Activated CD8-positive, alpha-beta memory T cell treated with anti-CD3 and anti-CD28 coated beads, Interleukin-2, amount 10 ng/mL, durations not matched to agents 7 days and 5 days (primary cell): ENCODE data around the gene ZCCHC2. TPM values are rescaled to one million over a fixed set of nuclear protein-coding genes. Genes with fewer than 3 reads are reported as not detected.

Experiments
- ATAC-seq: fragments of 150-1000 bp; cut with Tn5 transposase; one replicate; pipeline ENCODE4 v1.10.0; 2021; ENCODE audit warnings: moderate library complexity
- CTCF ChIA-PET: fragments of 350-600 bp; sonication (Branson Sonifier 250); formaldehyde crosslinking; loops from one replicate; lab custom pipeline; 2021; ENCODE audit warnings: antibody characterized with exemption; lab: Charles Lee
- DNase-seq: peaks from one replicate; pipeline ENCODE4 v3.0.0-alpha.2; 2020
- H3K27ac Mint-ChIP-seq: one replicate; pipeline ENCODE4 v1.8.0; 2021; ENCODE audit warnings: mild to moderate bottlenecking, mixed read lengths
- H3K27me3 Mint-ChIP-seq: one replicate; pipeline ENCODE4 v1.8.0; 2021; ENCODE audit warnings: mixed read lengths
- H3K36me3 Mint-ChIP-seq: one replicate; pipeline ENCODE4 v1.8.0; 2021; ENCODE audit warnings: mild to moderate bottlenecking, mixed read lengths
- H3K4me1 Mint-ChIP-seq: one replicate; pipeline ENCODE4 v1.8.0; 2021; ENCODE audit warnings: mixed read lengths
- H3K4me3 Mint-ChIP-seq: one replicate; pipeline ENCODE4 v1.8.0; 2021; ENCODE audit warnings: mild to moderate bottlenecking, moderate library complexity, mixed read lengths
- H3K9me3 Mint-ChIP-seq: one replicate; pipeline ENCODE4 v1.8.0; 2022; ENCODE audit warnings: low read depth, mixed read lengths
- total RNA-seq, 2 experiments: library from RNA; stranded (reverse); gene quantifications; one replicate each; pipeline ENCODE4 v1.2.3, GENCODE V29; 2021

Gene ZCCHC2
- total RNA-seq, 2 experiments from 2014 or later, result 45.7 to 71.8 TPM

GRCh38 chr18:62531931-62532330 lies 9.1 kb downstream of the ZCCHC2 start:
- no peak for ATAC-seq
- no peaks in the 10 kb centered on the region for H3K27me3 Mint-ChIP-seq
- H3K4me3 Mint-ChIP-seq, result no peak overlapping the region
- no peak overlapping the region for H3K27ac Mint-ChIP-seq
- DNase-seq, result no peak
- H3K36me3 Mint-ChIP-seq, result peaks cover 37% of the 10 kb centered on the region
- H3K4me1 Mint-ChIP-seq, result peaks cover 73% of the 10 kb centered on the region
- CTCF ChIA-PET, result no interaction called here
- H3K9me3 Mint-ChIP-seq, result no peaks in the 10 kb centered on the region

- Mint-ChIP-seq H3K4me1 (peaks cover 58% of the 10 kb centered on the region), H3K27me3 (no peaks in the 10 kb centered on the region), H3K9me3 (no peaks in the 10 kb centered on the region), H3K4me3 (no peak overlapping the region), H3K27ac (no peak overlapping the region), H3K36me3 (peaks cover 38% of the 10 kb centered on the region)
- ATAC-seq, result peak; percentile 36
- no peak for DNase-seq
- CTCF ChIA-PET, result interaction anchor here (1.0 to 1.3 kb wide), 2 partner anchors 115 to 349 kb away, joined by 3 read pairs; partner anchors contain the start of genes PIGN and RELCH
These were observed 13.2 kb downstream of the ZCCHC2 start for GRCh38 chr18:62536005-62536404.

GRCh38 chr18:62537042-62537894 lies 14.4 kb downstream of the ZCCHC2 start:
- no peaks in the 10 kb centered on the region for H3K27me3 Mint-ChIP-seq
- CTCF ChIA-PET, result interaction anchor here (1.0 to 1.4 kb wide), 3 partner anchors 10 to 116 kb away, joined by 3 read pairs; no protein-coding TSS in a partner anchor

GRCh38 chr18:62537946-62538345 lies 15.1 kb downstream of the ZCCHC2 start:
- ATAC-seq (no peak), DNase-seq (no peak)
- Mint-ChIP-seq H3K4me3 (no peak overlapping the region), H3K9me3 (no peaks in the 10 kb centered on the region), H3K36me3 (peaks cover 36% of the 10 kb centered on the region), H3K27me3 (no peaks in the 10 kb centered on the region), H3K4me1 (peaks cover 48% of the 10 kb centered on the region), H3K27ac (no peak overlapping the region)
- CTCF ChIA-PET, result interaction anchor here (1.0 to 1.4 kb wide), 3 partner anchors 11 to 46 kb away, joined by 3 to 4 read pairs (median 3); no protein-coding TSS in a partner anchor

More at GRCh38 chr18:62537042-62537894, 14.4 kb downstream of the ZCCHC2 start:
- DNase-seq, result no peak
- H3K4me3 Mint-ChIP-seq, result no peak overlapping the region
- ATAC-seq, result no peak
- H3K36me3 Mint-ChIP-seq, result peaks cover 34% of the 10 kb centered on the region
- H3K9me3 Mint-ChIP-seq, result no peaks in the 10 kb centered on the region
- H3K4me1 Mint-ChIP-seq, result peaks cover 52% of the 10 kb centered on the region
- no peak overlapping the region for H3K27ac Mint-ChIP-seq

GRCh38 chr18:62538881-62539280 lies 16.1 kb downstream of the ZCCHC2 start:
- Mint-ChIP-seq H3K9me3 (no peaks in the 10 kb centered on the region), H3K27ac (no peak overlapping the region), H3K4me1 (peaks cover 46% of the 10 kb centered on the region), H3K27me3 (no peaks in the 10 kb centered on the region), H3K36me3 (peaks cover 44% of the 10 kb centered on the region), H3K4me3 (no peak overlapping the region)
- ATAC-seq (no peak), DNase-seq (no peak)
- CTCF ChIA-PET, result interaction anchor here (1.2 kb wide), 1 partner anchor 45 kb away, joined by 4 read pairs; no protein-coding TSS in a partner anchor

GRCh38 chr18:62539284-62540165 lies 16.7 kb downstream of the ZCCHC2 start:
- ATAC-seq (no peak), DNase-seq (no peak)
- Mint-ChIP-seq H3K4me3 (no peak overlapping the region), H3K4me1 (peaks cover 42% of the 10 kb centered on the region), H3K9me3 (no peaks in the 10 kb centered on the region), H3K36me3 (peaks cover 44% of the 10 kb centered on the region), H3K27me3 (no peaks in the 10 kb centered on the region), H3K27ac (no peak overlapping the region)
- CTCF ChIA-PET, result interaction anchor here (0.6 to 1.7 kb wide), 5 partner anchors 12 to 306 kb away, joined by 3 to 5 read pairs (median 4); no protein-coding TSS in a partner anchor

- CTCF ChIA-PET, result no interaction called here
- H3K4me1 Mint-ChIP-seq, result peaks cover 8% of the 10 kb centered on the region
- no peak for DNase-seq
- H3K4me3 Mint-ChIP-seq, result no peak overlapping the region
- ATAC-seq, result no peak
- peaks cover 60% of the 10 kb centered on the region for H3K36me3 Mint-ChIP-seq
- no peaks in the 10 kb centered on the region for H3K9me3 Mint-ChIP-seq
- no peak overlapping the region for H3K27ac Mint-ChIP-seq
- H3K27me3 Mint-ChIP-seq, result no peaks in the 10 kb centered on the region
These were observed 20.2 kb downstream of the ZCCHC2 start for GRCh38 chr18:62543021-62543420.

- H3K27ac Mint-ChIP-seq, result no peak overlapping the region
- no peak overlapping the region for H3K4me3 Mint-ChIP-seq
- DNase-seq, result no peak
- ATAC-seq, result no peak
- peaks cover 5% of the 10 kb centered on the region for H3K4me1 Mint-ChIP-seq
- CTCF ChIA-PET, result interaction anchor here (0.9 kb wide), 1 partner anchor 437 kb away, joined by 3 read pairs; no protein-coding TSS in a partner anchor
- no peaks in the 10 kb centered on the region for H3K27me3 Mint-ChIP-seq
- peaks cover 59% of the 10 kb centered on the region for H3K36me3 Mint-ChIP-seq
- no peaks in the 10 kb centered on the region for H3K9me3 Mint-ChIP-seq
These were observed 22.3 kb downstream of the ZCCHC2 start for GRCh38 chr18:62545098-62545497.

- Mint-ChIP-seq H3K27ac (no peak overlapping the region), H3K4me1 (peaks cover 10% of the 10 kb centered on the region), H3K4me3 (no peak overlapping the region), H3K36me3 (peaks cover 65% of the 10 kb centered on the region), H3K27me3 (no peaks in the 10 kb centered on the region), H3K9me3 (no peaks in the 10 kb centered on the region)
- DNase-seq (no peak), ATAC-seq (no peak)
- CTCF ChIA-PET, result interaction anchor here (1.1 kb wide), 1 partner anchor 12 kb away, joined by 3 read pairs; no protein-coding TSS in a partner anchor
These were observed 26.9 kb downstream of the ZCCHC2 start for GRCh38 chr18:62549755-62550154.

GRCh38 chr18:62550746-62551145 lies 27.9 kb downstream of the ZCCHC2 start:
- Mint-ChIP-seq H3K9me3 (no peaks in the 10 kb centered on the region), H3K4me3 (no peak overlapping the region), H3K4me1 (peaks cover 10% of the 10 kb centered on the region), H3K27ac (no peak overlapping the region), H3K36me3 (peaks cover 59% of the 10 kb centered on the region), H3K27me3 (no peaks in the 10 kb centered on the region)
- DNase-seq, result no peak
- no peak for ATAC-seq
- CTCF ChIA-PET, result interaction anchor here (1.4 kb wide), 1 partner anchor 10 kb away, joined by 3 read pairs; no protein-coding TSS in a partner anchor

GRCh38 chr18:62551972-62552513 lies 29.2 kb downstream of the ZCCHC2 start:
- peaks cover 61% of the 10 kb centered on the region for H3K36me3 Mint-ChIP-seq
- no peaks in the 10 kb centered on the region for H3K9me3 Mint-ChIP-seq
- ATAC-seq, result no peak
- CTCF ChIA-PET, result interaction anchor here (0.7 to 1.4 kb wide), 4 partner anchors 12 to 34 kb away, joined by 3 to 4 read pairs (median 3); no protein-coding TSS in a partner anchor
- H3K4me1 Mint-ChIP-seq, result peaks cover 10% of the 10 kb centered on the region
- no peak overlapping the region for H3K27ac Mint-ChIP-seq
- no peak overlapping the region for H3K4me3 Mint-ChIP-seq
- no peaks in the 10 kb centered on the region for H3K27me3 Mint-ChIP-seq
- no peak for DNase-seq

- Mint-ChIP-seq H3K27me3 (no peaks in the 10 kb centered on the region), H3K9me3 (no peaks in the 10 kb centered on the region), H3K4me1 (peaks cover 10% of the 10 kb centered on the region), H3K4me3 (no peak overlapping the region), H3K27ac (no peak overlapping the region), H3K36me3 (peaks cover 72% of the 10 kb centered on the region)
- DNase-seq (no peak), ATAC-seq (no peak)
- CTCF ChIA-PET, result no interaction called here
These were observed 31.4 kb downstream of the ZCCHC2 start for GRCh38 chr18:62554061-62554815.
